ENCODE measurements around the gene STIM2.

STIM2 gene

GRCh38 chr4:27056281-27056680 lies 195.6 kb downstream of the STIM2 start:
- Histone ChIP-seq H3K4me1 (ENCODE audit: control extremely low read depth in 1 of 4, control insufficient read depth in 4 of 4, insufficient read depth in 4 of 4, low read length in 3 of 4) (no peaks in the 10 kb centered on the region), H3K27me3 (replicated peaks in 2 of 5; ENCODE audit: control insufficient read depth in 4 of 5, insufficient read depth in 5 of 5, low read length in 4 of 5) (peaks cover 0 to 26% (median 7%) of the 10 kb centered on the region in 5 experiments), H3K9me3 (ENCODE audit: control extremely low read depth in 1 of 5, control insufficient read depth in 4 of 5, insufficient read depth in 2 of 5, low read depth in 1 of 5, low read length in 4 of 5) (no peaks in the 10 kb centered on the region), H3K4me3 (ENCODE audit: control insufficient read depth in 1 of 7, extremely low read depth in 1 of 7, insufficient read depth in 4 of 7, low read depth in 2 of 7, low read length in 6 of 7) (no peak overlapping the region), H3K36me3 (ENCODE audit: control insufficient read depth in 4 of 4, insufficient read depth in 4 of 4, low read length in 3 of 4) (no peaks in the 10 kb centered on the region), H3K27ac (ENCODE audit: insufficient read depth in 1 of 2, low read depth in 1 of 2, low read length in 2 of 2, poor library complexity in 1 of 2, severe bottlenecking in 2 of 2) (no peak overlapping the region)
- ChIA-PET CTCF (no interaction called here), POLR2A (no interaction called here)
- no peak for DNase-seq
- 93% methylated on average over 14 of the region's 16 CpGs for WGBS (ENCODE audit: insufficient coverage)

- WGBS (ENCODE audit: insufficient coverage), result 100% methylated on average over 5 of the region's 10 CpGs
- ChIA-PET POLR2A (no interaction called here), CTCF (no interaction called here)
- Histone ChIP-seq H3K27ac (ENCODE audit: insufficient read depth in 1 of 2, low read depth in 1 of 2, low read length in 2 of 2, poor library complexity in 1 of 2, severe bottlenecking in 2 of 2) (no peak overlapping the region), H3K9me3 (ENCODE audit: control extremely low read depth in 1 of 5, control insufficient read depth in 4 of 5, insufficient read depth in 2 of 5, low read depth in 1 of 5, low read length in 4 of 5) (no peaks in the 10 kb centered on the region), H3K4me3 (ENCODE audit: control insufficient read depth in 1 of 7, extremely low read depth in 1 of 7, insufficient read depth in 4 of 7, low read depth in 2 of 7, low read length in 6 of 7) (no peak overlapping the region), H3K36me3 (ENCODE audit: control insufficient read depth in 4 of 4, insufficient read depth in 4 of 4, low read length in 3 of 4) (no peaks in the 10 kb centered on the region), H3K4me1 (ENCODE audit: control extremely low read depth in 1 of 4, control insufficient read depth in 4 of 4, insufficient read depth in 4 of 4, low read length in 3 of 4) (no peaks in the 10 kb centered on the region), H3K27me3 (replicated peaks in 2 of 5; ENCODE audit: control insufficient read depth in 4 of 5, insufficient read depth in 5 of 5, low read length in 4 of 5) (peaks cover 0 to 20% (median 7%) of the 10 kb centered on the region in 5 experiments)
- no peak for DNase-seq
Observed at GRCh38 chr4:27057053-27057452, 196.4 kb downstream of the STIM2 start.

- H3K4me3 ChIP-seq (ENCODE audit: control insufficient read depth in 1 of 7, extremely low read depth in 1 of 7, insufficient read depth in 4 of 7, low read depth in 2 of 7, low read length in 6 of 7), result no peak overlapping the region
- 98% methylated on average over 4 of the region's 6 CpGs for WGBS (ENCODE audit: insufficient coverage)
- H3K4me1 ChIP-seq (ENCODE audit: control extremely low read depth in 1 of 4, control insufficient read depth in 4 of 4, insufficient read depth in 4 of 4, low read length in 3 of 4), result no peaks in the 10 kb centered on the region
- DNase-seq, result no peak
- no peaks in the 10 kb centered on the region for H3K9me3 ChIP-seq (ENCODE audit: control extremely low read depth in 1 of 5, control insufficient read depth in 4 of 5, insufficient read depth in 2 of 5, low read depth in 1 of 5, low read length in 4 of 5)
- H3K36me3 ChIP-seq (ENCODE audit: control insufficient read depth in 4 of 4, insufficient read depth in 4 of 4, low read length in 3 of 4), result no peaks in the 10 kb centered on the region
- no peak overlapping the region for H3K27ac ChIP-seq (ENCODE audit: insufficient read depth in 1 of 2, low read depth in 1 of 2, low read length in 2 of 2, poor library complexity in 1 of 2, severe bottlenecking in 2 of 2)
- POLR2A ChIA-PET, result no interaction called here
- H3K27me3 ChIP-seq (replicated peaks in 2 of 5; ENCODE audit: control insufficient read depth in 4 of 5, insufficient read depth in 5 of 5, low read length in 4 of 5), result peaks cover 0 to 18% (median 7%) of the 10 kb centered on the region in 5 experiments
- CTCF ChIA-PET, result no interaction called here
Observed at GRCh38 chr4:27057662-27058061, 197.0 kb downstream of the STIM2 start.

GRCh38 chr4:27058819-27059406 lies 198.3 kb downstream of the STIM2 start:
- Histone ChIP-seq H3K4me3 (ENCODE audit: control insufficient read depth in 1 of 7, extremely low read depth in 1 of 7, insufficient read depth in 4 of 7, low read depth in 2 of 7, low read length in 6 of 7) (no peak overlapping the region), H3K27ac (ENCODE audit: insufficient read depth in 1 of 2, low read depth in 1 of 2, low read length in 2 of 2, poor library complexity in 1 of 2, severe bottlenecking in 2 of 2) (no peak overlapping the region), H3K4me1 (ENCODE audit: control extremely low read depth in 1 of 4, control insufficient read depth in 4 of 4, insufficient read depth in 4 of 4, low read length in 3 of 4) (no peaks in the 10 kb centered on the region), H3K36me3 (ENCODE audit: control insufficient read depth in 4 of 4, insufficient read depth in 4 of 4, low read length in 3 of 4) (no peaks in the 10 kb centered on the region), H3K27me3 (replicated peaks in 2 of 5; ENCODE audit: control insufficient read depth in 4 of 5, insufficient read depth in 5 of 5, low read length in 4 of 5) (peaks cover 0 to 9% (median 5%) of the 10 kb centered on the region in 5 experiments), H3K9me3 (ENCODE audit: control extremely low read depth in 1 of 5, control insufficient read depth in 4 of 5, insufficient read depth in 2 of 5, low read depth in 1 of 5, low read length in 4 of 5) (no peaks in the 10 kb centered on the region)
- no peak for DNase-seq
- CTCF ChIA-PET, result interaction anchor here (0.6 kb wide), 1 partner anchor 733 kb away, joined by 3 read pairs; no protein-coding TSS in a partner anchor
- WGBS (ENCODE audit: insufficient coverage), result 83% methylated on average over 3 of the region's 5 CpGs
- POLR2A ChIA-PET, result no interaction called here

- CTCF ChIA-PET, result interaction anchor here (0.6 kb wide), 1 partner anchor 733 kb away, joined by 3 read pairs; no protein-coding TSS in a partner anchor
- 100% methylated on average over 3 of the region's 5 CpGs for WGBS (ENCODE audit: insufficient coverage)
- H3K27me3 ChIP-seq (replicated peaks in 2 of 5; ENCODE audit: control insufficient read depth in 4 of 5, insufficient read depth in 5 of 5, low read length in 4 of 5), result peaks cover 0 to 3% (median 2%) of the 10 kb centered on the region in 5 experiments
- no peak for DNase-seq
- H3K4me3 ChIP-seq (ENCODE audit: control insufficient read depth in 1 of 7, extremely low read depth in 1 of 7, insufficient read depth in 4 of 7, low read depth in 2 of 7, low read length in 6 of 7), result no peak overlapping the region
- POLR2A ChIA-PET, result no interaction called here
- H3K9me3 ChIP-seq (ENCODE audit: control extremely low read depth in 1 of 5, control insufficient read depth in 4 of 5, insufficient read depth in 2 of 5, low read depth in 1 of 5, low read length in 4 of 5), result no peaks in the 10 kb centered on the region
- no peak overlapping the region for H3K27ac ChIP-seq (ENCODE audit: insufficient read depth in 1 of 2, low read depth in 1 of 2, low read length in 2 of 2, poor library complexity in 1 of 2, severe bottlenecking in 2 of 2)
- H3K36me3 ChIP-seq (ENCODE audit: control insufficient read depth in 4 of 4, insufficient read depth in 4 of 4, low read length in 3 of 4), result no peaks in the 10 kb centered on the region
- H3K4me1 ChIP-seq (ENCODE audit: control extremely low read depth in 1 of 4, control insufficient read depth in 4 of 4, insufficient read depth in 4 of 4, low read length in 3 of 4), result no peaks in the 10 kb centered on the region
Observed at GRCh38 chr4:27059446-27059845, 198.8 kb downstream of the STIM2 start.

GRCh38 chr4:27062256-27062655 lies 201.6 kb downstream of the STIM2 start:
- ChIA-PET POLR2A (no interaction called here), CTCF (no interaction called here)
- no peak for DNase-seq
- H3K27ac ChIP-seq (ENCODE audit: insufficient read depth in 1 of 2, low read depth in 1 of 2, low read length in 2 of 2, poor library complexity in 1 of 2, severe bottlenecking in 2 of 2), result no peak overlapping the region
- H3K9me3 ChIP-seq (ENCODE audit: control extremely low read depth in 1 of 5, control insufficient read depth in 4 of 5, insufficient read depth in 2 of 5, low read depth in 1 of 5, low read length in 4 of 5), result no peaks in the 10 kb centered on the region
- peaks cover 0 to 2% (median 0%) of the 10 kb centered on the region in 4 experiments for H3K4me1 ChIP-seq (ENCODE audit: control extremely low read depth in 1 of 4, control insufficient read depth in 4 of 4, insufficient read depth in 4 of 4, low read length in 3 of 4)
- H3K27me3 ChIP-seq (replicated peaks in 2 of 5; ENCODE audit: control insufficient read depth in 4 of 5, insufficient read depth in 5 of 5, low read length in 4 of 5), result peaks cover 0 to 3% (median 0%) of the 10 kb centered on the region in 5 experiments
- H3K4me3 ChIP-seq (ENCODE audit: control insufficient read depth in 1 of 7, extremely low read depth in 1 of 7, insufficient read depth in 4 of 7, low read depth in 2 of 7, low read length in 6 of 7), result no peak overlapping the region
- WGBS (ENCODE audit: insufficient coverage), result 100% methylated on average over 5 of the region's 7 CpGs
- no peaks in the 10 kb centered on the region for H3K36me3 ChIP-seq (ENCODE audit: control insufficient read depth in 4 of 4, insufficient read depth in 4 of 4, low read length in 3 of 4)

- Histone ChIP-seq H3K36me3 (ENCODE audit: control insufficient read depth in 4 of 4, insufficient read depth in 4 of 4, low read length in 3 of 4) (no peaks in the 10 kb centered on the region), H3K4me1 (ENCODE audit: control extremely low read depth in 1 of 4, control insufficient read depth in 4 of 4, insufficient read depth in 4 of 4, low read length in 3 of 4) (peaks cover 0 to 4% (median 1%) of the 10 kb centered on the region in 4 experiments), H3K27ac (ENCODE audit: insufficient read depth in 1 of 2, low read depth in 1 of 2, low read length in 2 of 2, poor library complexity in 1 of 2, severe bottlenecking in 2 of 2) (no peak overlapping the region), H3K4me3 (ENCODE audit: control insufficient read depth in 1 of 7, extremely low read depth in 1 of 7, insufficient read depth in 4 of 7, low read depth in 2 of 7, low read length in 6 of 7) (no peak overlapping the region), H3K9me3 (ENCODE audit: control extremely low read depth in 1 of 5, control insufficient read depth in 4 of 5, insufficient read depth in 2 of 5, low read depth in 1 of 5, low read length in 4 of 5) (no peaks in the 10 kb centered on the region), H3K27me3 (replicated peaks in 2 of 5; ENCODE audit: control insufficient read depth in 4 of 5, insufficient read depth in 5 of 5, low read length in 4 of 5) (no peaks in the 10 kb centered on the region)
- ChIA-PET POLR2A (no interaction called here), CTCF (interaction anchor here (1.4 to 1.6 kb wide), 2 partner anchors 18 to 251 kb away, joined by 5 to 7 read pairs; no protein-coding TSS in a partner anchor)
- WGBS (ENCODE audit: insufficient coverage), result 19% methylated on average over 3 of the region's 3 CpGs
- DNase-seq, result peak; percentile 23 to 74 (median 67)
Observed at GRCh38 chr4:27066591-27066990, 205.9 kb downstream of the STIM2 start.

Data from common myeloid progenitor, CD34-positive (primary cell).